ENCODE measurements around the gene ETV7. TPM values are rescaled to one million over a fixed set of nuclear protein-coding genes. Genes with fewer than 3 reads are reported as not detected.

ETV7 gene
- 3.3 and 3.5 TPM in 2 replicates for total RNA-seq

GRCh38 chr6:36387440-36388303 lies at the start of gene ETV7:
TSS of gene ETV7 (minus strand) at chr6:36387669. CDS start at chr6:36387541, 128 bp downstream.
- H3K27ac ChIP-seq (ENCODE audit: low read depth, low read length), result peak within 1 kb of the TSS; percentile 83
- peak within 1 kb of the TSS; percentile 82 for H3K4me3 ChIP-seq (ENCODE audit: insufficient read depth, low read length)
- H3K4me2 ChIP-seq (ENCODE audit: insufficient read depth, low read length), result peak within 1 kb of the TSS; percentile 93
- H3K27me3 ChIP-seq (ENCODE audit: insufficient read depth, low read length), result peaks cover 2% of the 10 kb centered on the region
- DNase-seq (ENCODE audit: insufficient read length, low spot score, missing footprints), result peak; percentile 91
- H3K36me3 ChIP-seq (ENCODE audit: insufficient read depth, low read length), result no peaks in the 10 kb centered on the region
- H3K4me1 ChIP-seq (ENCODE audit: insufficient read depth, low read length), result peaks cover 12% of the 10 kb centered on the region
- no peaks in the 10 kb centered on the region for H3K79me2 ChIP-seq (ENCODE audit: insufficient read depth, low read length)
- no peaks in the 10 kb centered on the region for H4K20me1 ChIP-seq (ENCODE audit: insufficient read depth, low read length)
- H3K9me3 ChIP-seq (ENCODE audit: low read depth, low read length), result no peaks in the 10 kb centered on the region
- peak within 1 kb of the TSS; percentile 96 for H2AFZ ChIP-seq (ENCODE audit: low read length)
- no peak for TF ChIP-seq CTCF (IDR thresholded peaks at IDR 0.05; ENCODE audit: extremely low read depth, low read depth, low read length)

GRCh38 chr6:36436466-36436865 lies 49.0 kb upstream of the ETV7 start:
- TF ChIP-seq CTCF (IDR thresholded peaks at IDR 0.05; ENCODE audit: extremely low read depth, low read depth, low read length), result no peak
- Histone ChIP-seq H3K27ac (ENCODE audit: low read depth, low read length) (peak overlapping the region; percentile 82), H3K4me3 (ENCODE audit: insufficient read depth, low read length) (no peak overlapping the region), H3K27me3 (ENCODE audit: insufficient read depth, low read length) (no peaks in the 10 kb centered on the region), H3K4me1 (ENCODE audit: insufficient read depth, low read length) (peaks cover 36% of the 10 kb centered on the region), H4K20me1 (ENCODE audit: insufficient read depth, low read length) (no peaks in the 10 kb centered on the region), H3K79me2 (ENCODE audit: insufficient read depth, low read length) (no peaks in the 10 kb centered on the region), H2AFZ (ENCODE audit: low read length) (no peak overlapping the region), H3K36me3 (ENCODE audit: insufficient read depth, low read length) (no peaks in the 10 kb centered on the region), H3K4me2 (ENCODE audit: insufficient read depth, low read length) (peak overlapping the region; percentile 2), H3K9me3 (ENCODE audit: low read depth, low read length) (no peaks in the 10 kb centered on the region)
- peak; percentile 82 for DNase-seq (ENCODE audit: insufficient read length, low spot score, missing footprints)

GRCh38 chr6:36432151-36432671 lies 44.7 kb upstream of the ETV7 start:
- peaks cover 35% of the 10 kb centered on the region for H3K4me1 ChIP-seq (ENCODE audit: insufficient read depth, low read length)
- peak overlapping the region; percentile 78 for H3K27ac ChIP-seq (ENCODE audit: low read depth, low read length)
- H3K79me2 ChIP-seq (ENCODE audit: insufficient read depth, low read length), result no peaks in the 10 kb centered on the region
- no peak overlapping the region for H2AFZ ChIP-seq (ENCODE audit: low read length)
- peak; percentile 77 for DNase-seq (ENCODE audit: insufficient read length, low spot score, missing footprints)
- no peak for TF ChIP-seq CTCF (IDR thresholded peaks at IDR 0.05; ENCODE audit: extremely low read depth, low read depth, low read length)
- no peaks in the 10 kb centered on the region for H3K36me3 ChIP-seq (ENCODE audit: insufficient read depth, low read length)
- H3K4me2 ChIP-seq (ENCODE audit: insufficient read depth, low read length), result peak overlapping the region; percentile 68
- H3K9me3 ChIP-seq (ENCODE audit: low read depth, low read length), result no peaks in the 10 kb centered on the region
- H3K27me3 ChIP-seq (ENCODE audit: insufficient read depth, low read length), result no peaks in the 10 kb centered on the region
- no peaks in the 10 kb centered on the region for H4K20me1 ChIP-seq (ENCODE audit: insufficient read depth, low read length)
- H3K4me3 ChIP-seq (ENCODE audit: insufficient read depth, low read length), result no peak overlapping the region

- peak overlapping the region; percentile 78 for H3K27ac ChIP-seq (ENCODE audit: low read depth, low read length)
- DNase-seq (ENCODE audit: insufficient read length, low spot score, missing footprints), result no peak
- no peak for TF ChIP-seq CTCF (IDR thresholded peaks at IDR 0.05; ENCODE audit: extremely low read depth, low read depth, low read length)
Observed at GRCh38 chr6:36431197-36431596, 43.7 kb upstream of the ETV7 start.

More at GRCh38 chr6:36431197-36431596, 43.7 kb upstream of the ETV7 start:
- Histone ChIP-seq H3K4me1 (ENCODE audit: insufficient read depth, low read length) (peaks cover 26% of the 10 kb centered on the region), H4K20me1 (ENCODE audit: insufficient read depth, low read length) (no peaks in the 10 kb centered on the region), H3K9me3 (ENCODE audit: low read depth, low read length) (no peaks in the 10 kb centered on the region), H2AFZ (ENCODE audit: low read length) (no peak overlapping the region), H3K36me3 (ENCODE audit: insufficient read depth, low read length) (no peaks in the 10 kb centered on the region), H3K27me3 (ENCODE audit: insufficient read depth, low read length) (no peaks in the 10 kb centered on the region), H3K4me2 (ENCODE audit: insufficient read depth, low read length) (no peak overlapping the region), H3K4me3 (ENCODE audit: insufficient read depth, low read length) (no peak overlapping the region), H3K79me2 (ENCODE audit: insufficient read depth, low read length) (no peaks in the 10 kb centered on the region)

Data from osteoblast (primary cell).